ENCODE data around the gene EDEM1. TPM values are rescaled to one million over a fixed set of nuclear protein-coding genes. Genes with fewer than 3 reads are reported as not detected.

The EDEM1 gene
- polyA plus RNA-seq, 6 donors from 2014 or later, result 43.5 to 77.8 (median 57.4) TPM

DNA sequence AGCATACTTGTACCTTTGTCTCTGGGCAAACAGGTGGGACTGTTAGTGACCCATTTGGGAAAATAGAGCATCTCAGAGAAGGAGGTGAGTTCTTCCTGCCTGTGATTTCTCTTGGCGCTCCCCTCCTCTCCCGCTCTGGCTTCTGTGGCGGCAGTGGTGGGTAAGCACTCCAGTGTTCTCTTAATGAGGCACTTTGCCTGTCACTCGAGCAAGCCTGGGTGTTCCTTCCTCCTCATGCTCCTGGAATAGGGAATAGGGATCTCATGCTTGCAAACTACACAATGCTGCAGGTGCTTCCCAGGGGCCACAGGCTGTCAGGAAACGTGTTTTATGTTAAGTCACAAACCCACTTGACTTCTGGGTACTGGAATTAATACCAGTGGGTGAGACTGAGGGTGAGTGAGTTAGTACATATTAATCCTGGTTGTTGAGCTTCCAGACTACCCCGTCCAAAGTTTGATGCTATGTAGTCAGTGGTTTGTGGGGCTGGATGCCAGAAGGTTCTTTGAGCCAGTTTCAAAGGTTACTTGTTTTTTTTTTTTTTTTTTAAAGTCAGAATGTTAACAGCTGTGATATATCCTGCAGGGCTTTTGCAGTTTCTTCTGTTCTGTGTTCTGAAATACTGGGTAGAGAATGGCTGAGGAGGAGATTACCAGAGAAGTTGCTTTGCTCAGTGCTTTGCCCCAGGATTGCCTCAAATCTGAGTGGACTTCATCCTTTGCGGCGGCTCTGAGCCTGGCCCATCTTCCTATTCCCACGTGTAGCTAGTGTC, 30.5 kb downstream of the EDEM1 start:
- peaks cover 24 to 25% of the 10 kb centered on the region in 2 donors for H3K36me3 Mint-ChIP-seq
- H3K27me3 Mint-ChIP-seq, result no peaks in the 10 kb centered on the region
- no peak for DNase-seq
- no peak for ATAC-seq (ENCODE audit: low read depth in 2 of 2)
- H3K9me3 Mint-ChIP-seq, result no peaks in the 10 kb centered on the region
- H3K27ac Mint-ChIP-seq, result peak overlapping the region in 4 of 6 donors; percentile 35 to 66 (median 43)
- peaks cover 7 to 20% (median 16%) of the 10 kb centered on the region in 3 donors for H3K4me1 Mint-ChIP-seq
- H3K4me3 Mint-ChIP-seq, result no peak overlapping the region

DNA sequence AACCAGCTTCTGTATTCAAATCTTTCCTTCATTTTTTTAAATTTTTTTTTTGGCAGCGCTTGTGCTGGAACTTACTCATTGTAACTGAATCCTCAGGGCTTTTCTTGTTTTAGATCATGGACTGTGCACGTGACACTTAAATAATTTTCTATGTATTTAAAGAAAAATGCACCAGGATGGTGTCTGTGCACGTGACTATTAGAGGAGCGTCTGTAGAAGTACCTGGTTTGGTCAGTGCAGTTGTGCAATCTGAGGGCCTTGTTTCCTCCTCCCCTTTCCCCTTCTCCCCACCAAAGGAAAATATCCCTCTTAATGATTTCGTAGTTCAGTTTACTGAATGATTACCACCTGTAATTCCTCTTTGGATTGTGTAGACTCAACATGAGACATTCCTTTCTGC, 31.3 kb downstream of the EDEM1 start:
- Mint-ChIP-seq H3K9me3 (no peaks in the 10 kb centered on the region), H3K27me3 (no peaks in the 10 kb centered on the region), H3K4me1 (peaks cover 5 to 20% (median 9%) of the 10 kb centered on the region in 3 donors), H3K4me3 (no peak overlapping the region), H3K36me3 (peaks cover 16 to 19% of the 10 kb centered on the region in 2 donors), H3K27ac (peak overlapping the region in 4 of 6 donors; percentile 15 to 72 (median 28))
- no peak for ATAC-seq (ENCODE audit: low read depth in 2 of 2)
- no peak for DNase-seq

DNA sequence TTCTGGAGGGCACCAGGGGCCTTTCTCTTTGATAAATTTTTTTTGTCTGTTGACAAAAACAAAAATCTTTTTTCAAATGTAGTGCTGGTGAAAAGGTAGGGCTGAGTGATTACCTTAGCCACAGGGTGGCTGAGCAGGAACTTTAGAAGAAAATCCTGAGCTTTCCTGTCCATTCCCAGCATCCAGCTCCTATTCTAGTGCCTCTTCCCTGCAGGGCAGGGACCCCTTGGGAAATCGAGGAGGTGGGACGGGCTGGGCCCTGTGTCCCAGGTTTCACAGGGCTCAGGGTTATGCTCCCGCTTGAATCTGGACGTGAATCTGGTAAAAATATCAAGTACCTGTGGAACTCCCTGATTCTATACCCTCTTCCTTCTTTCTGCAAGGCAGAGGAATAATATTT, 31.7 kb downstream of the EDEM1 start:
- Mint-ChIP-seq H3K4me1 (peaks cover 5 to 20% (median 5%) of the 10 kb centered on the region in 3 donors), H3K27me3 (no peaks in the 10 kb centered on the region), H3K36me3 (peaks cover 12 to 19% of the 10 kb centered on the region in 2 donors), H3K27ac (peak overlapping the region in 4 of 6 donors; percentile 17 to 72 (median 40)), H3K4me3 (no peak overlapping the region), H3K9me3 (no peaks in the 10 kb centered on the region)
- DNase-seq, result no peak
- no peak for ATAC-seq (ENCODE audit: low read depth in 2 of 2)

DNA sequence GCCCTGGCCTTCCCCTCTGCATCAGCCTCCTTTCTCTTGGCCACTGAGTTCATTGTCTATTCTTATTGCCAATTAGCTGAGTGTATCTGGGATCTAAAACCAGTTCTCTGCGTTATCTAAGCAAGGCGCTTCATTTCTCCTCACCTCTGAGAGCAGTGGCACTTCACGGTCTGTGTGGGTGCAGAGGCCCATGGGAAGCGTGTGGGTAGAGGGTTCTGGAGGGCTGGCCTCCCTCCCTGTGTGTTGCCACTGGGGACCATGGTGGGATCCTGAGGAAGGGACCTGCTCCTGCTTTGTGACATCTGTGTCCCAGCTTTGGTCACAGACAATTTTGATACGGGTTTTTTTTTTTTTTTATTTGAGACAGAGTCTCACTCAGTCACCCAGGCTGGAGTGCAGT, 32.7 kb downstream of the EDEM1 start:
- ATAC-seq (ENCODE audit: low read depth in 2 of 2) (no peak), DNase-seq (no peak)
- peak overlapping the region in 4 of 6 donors; percentile 25 to 83 (median 66) for H3K27ac Mint-ChIP-seq
- no peaks in the 10 kb centered on the region for H3K27me3 Mint-ChIP-seq
- peak overlapping the region in 1 of 8 donors; percentile 63 for H3K4me3 Mint-ChIP-seq
- no peaks in the 10 kb centered on the region for H3K9me3 Mint-ChIP-seq
- peaks cover 2 to 13% of the 10 kb centered on the region in 2 donors for H3K36me3 Mint-ChIP-seq
- peaks cover 5 to 15% (median 5%) of the 10 kb centered on the region in 3 donors for H3K4me1 Mint-ChIP-seq

DNA sequence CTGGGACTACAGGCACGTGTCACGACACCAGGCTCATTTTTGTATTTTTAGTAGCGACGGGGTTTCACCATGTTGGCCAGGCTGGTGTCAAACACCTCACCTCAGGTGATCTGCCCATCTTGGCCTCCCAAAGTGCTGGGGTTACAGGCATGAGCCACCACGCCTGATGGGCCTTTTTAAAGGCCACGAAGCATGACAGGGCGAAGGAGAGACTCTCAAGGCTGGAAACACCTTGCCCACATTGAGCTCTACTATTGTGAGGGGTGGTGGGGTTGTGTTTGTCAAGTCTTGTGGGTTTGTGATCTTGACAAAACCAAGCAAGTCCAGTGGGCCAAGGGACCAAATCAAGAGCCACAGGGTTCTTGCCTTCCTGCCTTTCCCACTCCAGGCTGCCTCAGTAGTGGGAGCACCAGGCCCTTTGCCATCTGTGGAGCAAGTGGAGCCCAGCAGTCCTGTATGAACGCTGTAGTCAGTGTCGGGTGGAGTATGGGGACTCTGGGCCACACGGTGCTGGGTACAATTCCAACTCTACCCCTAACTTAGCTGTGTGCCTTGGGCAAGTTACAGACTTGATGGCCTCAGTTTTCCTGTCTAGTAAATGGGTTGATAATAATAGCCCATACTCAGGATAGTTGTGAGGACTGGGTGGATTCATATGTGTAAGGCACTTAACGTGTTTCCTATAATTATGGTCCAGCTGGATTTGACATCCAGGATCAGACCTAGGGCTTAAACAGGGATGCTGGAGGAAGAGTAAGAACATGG, 33.3 kb downstream of the EDEM1 start:
- H3K36me3 Mint-ChIP-seq, result peaks cover 0 to 11% of the 10 kb centered on the region in 2 donors
- peak overlapping the region in 1 of 8 donors; percentile 63 for H3K4me3 Mint-ChIP-seq
- ATAC-seq (ENCODE audit: low read depth in 2 of 2), result no peak
- DNase-seq, result no peak
- peaks cover 5 to 15% (median 5%) of the 10 kb centered on the region in 3 donors for H3K4me1 Mint-ChIP-seq
- peak overlapping the region in 5 of 6 donors; percentile 19 to 83 (median 28) for H3K27ac Mint-ChIP-seq
- H3K9me3 Mint-ChIP-seq, result no peaks in the 10 kb centered on the region
- no peaks in the 10 kb centered on the region for H3K27me3 Mint-ChIP-seq

DNA sequence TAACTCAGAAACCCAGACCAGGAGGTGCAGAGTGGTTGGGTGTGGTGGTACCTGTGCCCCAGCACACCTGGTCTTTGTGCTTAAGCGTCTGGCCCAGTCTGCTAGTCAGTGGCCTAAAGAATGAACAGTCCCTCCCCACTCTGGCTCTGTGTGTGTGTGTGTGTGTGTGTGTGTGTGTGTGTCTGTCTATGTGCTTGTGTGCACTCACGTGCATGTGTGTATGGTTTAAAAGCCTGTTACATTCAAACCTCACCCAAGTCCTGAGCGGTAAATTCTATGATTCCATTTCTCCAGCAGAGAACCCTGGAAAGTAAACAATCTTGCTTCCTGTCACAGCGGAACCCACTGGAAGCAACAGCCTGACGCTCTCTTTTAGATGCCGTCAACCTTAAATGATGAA, 34.2 kb downstream of the EDEM1 start:
- Mint-ChIP-seq H3K4me3 (no peak overlapping the region), H3K36me3 (peaks cover 0 to 11% of the 10 kb centered on the region in 2 donors), H3K4me1 (peaks cover 5 to 15% (median 7%) of the 10 kb centered on the region in 3 donors), H3K27ac (peak overlapping the region in 5 of 6 donors; percentile 4 to 95 (median 67)), H3K27me3 (no peaks in the 10 kb centered on the region), H3K9me3 (no peaks in the 10 kb centered on the region)
- DNase-seq (no peak), ATAC-seq (ENCODE audit: low read depth in 2 of 2) (no peak)

DNA sequence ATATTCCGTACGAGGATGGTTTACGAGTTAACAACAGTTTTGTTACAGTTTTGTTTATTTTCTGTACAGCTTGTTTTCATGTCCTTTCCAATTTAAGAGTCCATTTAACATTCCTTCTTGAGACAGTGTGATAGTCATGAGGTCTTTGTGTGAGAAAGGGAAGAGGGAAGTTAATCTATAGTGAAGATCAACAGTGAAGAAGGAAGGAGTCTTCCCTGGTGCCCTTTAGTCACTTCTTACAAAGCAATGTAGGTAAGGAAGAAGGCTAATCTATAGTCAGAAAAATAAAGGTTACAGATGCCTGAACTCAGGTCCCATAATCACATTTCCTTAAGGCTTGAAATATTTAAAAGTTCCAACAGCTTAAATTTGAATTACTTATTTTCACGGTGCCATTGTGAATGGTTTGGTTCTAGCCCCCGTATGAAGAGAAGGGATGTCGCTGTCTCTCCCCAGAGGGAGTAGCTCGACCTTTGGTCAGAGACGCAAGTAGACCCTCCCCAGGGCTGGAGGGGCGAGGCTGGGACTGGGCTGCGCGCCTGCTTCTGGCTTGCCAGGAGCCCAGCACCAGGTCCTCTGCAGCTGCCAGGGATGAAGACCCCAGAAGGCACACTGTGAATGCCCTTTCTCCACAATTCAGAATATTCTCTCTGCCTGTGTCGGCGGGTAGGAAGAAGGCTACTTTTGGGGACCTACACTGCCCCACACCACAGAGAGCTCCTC, 34.9 kb downstream of the EDEM1 start:
- Mint-ChIP-seq H3K4me1 (peaks cover 8 to 15% (median 12%) of the 10 kb centered on the region in 3 donors), H3K9me3 (no peaks in the 10 kb centered on the region), H3K27ac (peak overlapping the region in 5 of 6 donors; percentile 11 to 95 (median 29)), H3K36me3 (peaks cover 0 to 11% of the 10 kb centered on the region in 2 donors), H3K4me3 (no peak overlapping the region), H3K27me3 (no peaks in the 10 kb centered on the region)
- ATAC-seq (ENCODE audit: low read depth in 2 of 2), result no peak
- DNase-seq, result no peak

DNA sequence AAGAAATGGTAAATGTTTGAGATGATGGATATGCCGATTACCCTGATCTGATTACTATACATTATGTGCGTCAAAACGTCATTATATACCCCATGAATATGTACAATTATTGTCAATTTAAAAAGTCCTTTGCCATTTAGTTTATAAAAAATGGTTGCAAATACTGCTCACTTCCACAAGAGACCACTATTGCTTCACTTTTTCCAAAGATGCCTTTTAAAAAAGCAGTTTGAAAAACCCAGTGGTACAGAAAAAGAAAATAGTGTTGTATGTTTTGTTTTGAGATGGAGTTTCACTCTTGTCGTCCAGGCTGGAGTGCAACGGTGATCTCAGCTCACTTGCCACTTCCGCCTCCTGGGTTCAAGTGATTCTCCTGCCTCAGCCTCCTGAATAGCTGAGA, 39.3 kb downstream of the EDEM1 start:
- Mint-ChIP-seq H3K36me3 (no peaks in the 10 kb centered on the region), H3K4me1 (peaks cover 3 to 17% (median 5%) of the 10 kb centered on the region in 3 donors), H3K27me3 (no peaks in the 10 kb centered on the region), H3K4me3 (no peak overlapping the region), H3K27ac (peak overlapping the region in 1 of 6 donors; percentile 13), H3K9me3 (no peaks in the 10 kb centered on the region)
- no peak for ATAC-seq (ENCODE audit: low read depth in 2 of 2)
- no peak for DNase-seq

DNA sequence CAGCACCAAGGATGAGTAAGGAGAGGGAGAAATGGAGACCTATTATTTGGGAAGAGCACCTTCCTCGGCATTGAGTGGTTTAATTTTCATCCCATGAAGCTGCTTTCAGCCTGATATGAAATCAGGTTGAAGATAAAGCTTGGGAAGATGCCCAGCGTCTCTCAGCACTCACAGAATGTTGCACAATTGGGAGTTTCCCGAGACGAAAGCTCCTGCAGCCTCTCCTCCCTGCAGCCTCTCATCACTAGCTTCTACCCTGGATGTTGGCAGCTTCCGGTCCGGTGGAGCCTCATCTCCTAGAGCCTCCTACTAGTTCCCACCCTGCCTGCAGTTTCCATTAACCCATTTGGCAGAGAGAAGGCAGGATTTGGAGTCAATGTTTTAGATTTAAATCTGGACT, 40.3 kb downstream of the EDEM1 start:
- H3K4me1 Mint-ChIP-seq, result peaks cover 0 to 19% (median 3%) of the 10 kb centered on the region in 3 donors
- H3K9me3 Mint-ChIP-seq, result no peaks in the 10 kb centered on the region
- ATAC-seq (ENCODE audit: low read depth in 2 of 2), result no peak
- DNase-seq, result no peak
- no peaks in the 10 kb centered on the region for H3K27me3 Mint-ChIP-seq
- H3K36me3 Mint-ChIP-seq, result no peaks in the 10 kb centered on the region
- H3K27ac Mint-ChIP-seq, result peak overlapping the region in 1 of 6 donors; percentile 47
- H3K4me3 Mint-ChIP-seq, result no peak overlapping the region

DNA sequence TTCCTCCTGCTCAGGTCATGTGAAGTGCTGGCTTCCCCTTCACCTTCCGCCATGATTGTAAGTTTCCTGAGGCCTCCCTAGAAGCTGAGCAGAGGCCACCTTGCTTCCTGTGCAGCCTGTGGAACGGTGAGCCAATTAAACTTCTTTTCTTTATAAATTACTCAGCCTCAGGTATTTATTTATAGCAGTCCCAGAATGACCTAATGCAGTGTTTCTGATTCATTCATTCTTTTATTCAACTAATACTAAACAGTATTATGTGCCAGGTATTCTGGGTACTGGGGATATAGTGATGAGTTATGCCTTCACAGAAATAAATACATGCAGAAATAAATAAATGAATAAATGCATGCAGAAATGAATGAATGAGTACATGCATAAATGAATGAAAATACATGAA, 41.9 kb downstream of the EDEM1 start:
- Mint-ChIP-seq H3K27ac (peak overlapping the region in 1 of 6 donors; percentile 30), H3K36me3 (no peaks in the 10 kb centered on the region), H3K9me3 (no peaks in the 10 kb centered on the region), H3K4me3 (no peak overlapping the region), H3K4me1 (peaks cover 0 to 19% (median 3%) of the 10 kb centered on the region in 3 donors), H3K27me3 (no peaks in the 10 kb centered on the region)
- ATAC-seq (ENCODE audit: low read depth in 2 of 2) (no peak), DNase-seq (no peak)

DNA sequence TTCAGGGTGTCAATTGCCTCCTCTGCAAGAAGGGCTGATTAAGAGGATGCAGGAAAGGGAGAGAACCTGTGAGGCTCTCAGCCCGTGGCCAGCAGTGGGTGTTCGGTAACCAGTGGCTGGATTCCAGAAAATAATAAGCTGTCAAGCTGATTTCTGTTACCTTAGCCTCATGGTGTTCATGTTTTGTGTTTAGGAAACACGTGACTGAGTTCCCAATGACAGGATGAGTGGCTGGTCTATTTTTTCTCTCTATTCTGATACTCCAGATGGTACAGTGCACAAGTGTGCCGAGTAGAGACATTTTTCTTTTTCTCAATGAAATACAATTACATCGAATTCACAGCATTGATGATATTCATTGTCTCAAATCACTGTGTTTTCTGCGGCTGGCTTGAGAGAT, 43.6 kb downstream of the EDEM1 start:
- Mint-ChIP-seq H3K36me3 (no peaks in the 10 kb centered on the region), H3K9me3 (no peaks in the 10 kb centered on the region), H3K27me3 (no peaks in the 10 kb centered on the region), H3K4me1 (peaks cover 0 to 19% (median 3%) of the 10 kb centered on the region in 3 donors), H3K4me3 (no peak overlapping the region), H3K27ac (peak overlapping the region in 3 of 6 donors; percentile 56 to 87 (median 65))
- DNase-seq (no peak), ATAC-seq (ENCODE audit: low read depth in 2 of 2) (no peak)

DNA sequence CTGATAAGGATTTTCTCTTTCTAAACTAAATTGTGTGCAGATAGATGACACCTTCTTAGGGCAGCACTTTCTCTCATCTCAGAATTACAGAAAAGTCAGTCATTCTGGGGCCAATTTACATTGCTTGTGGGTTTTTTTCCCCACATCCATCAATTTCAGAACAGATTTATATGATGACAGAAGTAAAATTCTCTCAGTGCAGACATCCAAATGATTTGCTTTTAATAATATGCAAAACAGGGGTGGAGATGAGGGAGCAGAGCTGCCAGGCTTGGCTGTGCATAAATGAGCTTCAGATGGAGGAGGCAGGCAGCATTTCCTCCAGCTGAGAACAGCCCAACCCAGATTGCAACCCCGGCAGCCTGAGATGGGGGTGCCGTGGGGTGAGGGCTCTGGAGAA, 44.0 kb downstream of the EDEM1 start:
- DNase-seq, result no peak
- Mint-ChIP-seq H3K9me3 (no peaks in the 10 kb centered on the region), H3K4me3 (no peak overlapping the region), H3K4me1 (peaks cover 0 to 19% (median 3%) of the 10 kb centered on the region in 3 donors), H3K27ac (peak overlapping the region in 3 of 6 donors; percentile 56 to 87 (median 65)), H3K27me3 (no peaks in the 10 kb centered on the region), H3K36me3 (no peaks in the 10 kb centered on the region)
- ATAC-seq (ENCODE audit: low read depth in 2 of 2), result no peak

DNA sequence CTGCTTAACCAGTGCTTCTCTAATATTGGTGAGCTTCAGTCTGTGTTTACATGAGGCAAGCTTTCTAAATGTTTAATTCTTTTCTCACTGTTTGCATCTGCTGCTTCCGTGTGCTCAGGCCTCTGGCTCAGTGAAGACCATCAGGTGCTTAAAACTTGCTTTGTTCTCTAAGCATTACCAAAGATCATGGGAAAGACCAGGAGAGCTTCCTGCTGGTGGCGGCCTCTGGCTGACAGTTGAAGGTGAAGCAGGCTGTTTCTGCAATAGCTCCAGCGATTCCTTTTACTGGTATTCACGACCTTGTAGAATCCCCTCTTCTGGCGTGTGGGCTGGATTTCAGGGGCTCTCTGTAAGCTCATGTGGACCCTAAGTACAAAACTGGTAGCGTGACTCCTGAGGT, 45.1 kb downstream of the EDEM1 start:
- H3K36me3 Mint-ChIP-seq, result peaks cover 0 to 4% of the 10 kb centered on the region in 2 donors
- H3K4me3 Mint-ChIP-seq, result no peak overlapping the region
- no peaks in the 10 kb centered on the region for H3K27me3 Mint-ChIP-seq
- H3K4me1 Mint-ChIP-seq, result peaks cover 0 to 13% (median 0%) of the 10 kb centered on the region in 3 donors
- no peak for ATAC-seq (ENCODE audit: low read depth in 2 of 2)
- peak overlapping the region in 1 of 6 donors; percentile 33 for H3K27ac Mint-ChIP-seq
- no peaks in the 10 kb centered on the region for H3K9me3 Mint-ChIP-seq
- DNase-seq, result no peak

Measured in naive B cell (primary cell).